Endometrial microvascular endothelial cells (primary cell): Measurements from ENCODE around the gene NET1. TPM values are rescaled to one million over a fixed set of nuclear protein-coding genes. Genes with fewer than 3 reads are reported as not detected.

Source experiments
- in situ Hi-C: cut with HindIII; loops from 2 replicates; pipeline ENCODE4 v1.10.0; 2017; ENCODE audit warnings: low sequenced_read_pairs, low pct_unique_long_range_greater_than_20kb; ENCODE audit errors: inconsistent ontology term
- total RNA-seq: library from RNA; depleted of rRNA; stranded (reverse); fragments of >200 nt; gene quantifications from one replicate; pipeline ENCODE4 v1.2.3, GENCODE V29; 2015; ENCODE audit errors: inconsistent ontology term

The NET1 gene
- total RNA-seq, 1 donor from 2014 or later, result 41.0 TPM

GRCh38 chr10:5434017-5434753 lies 21.8 kb downstream of the NET1 start:
- in situ Hi-C loops, result no loop called here

GRCh38 chr10:5435328-5435727 lies 23.0 kb downstream of the NET1 start:
- in situ Hi-C loops, result no loop called here

GRCh38 chr10:5440206-5440605 lies 27.8 kb downstream of the NET1 start:
- in situ Hi-C loops, result no loop called here

GRCh38 chr10:5441106-5441505 lies 28.7 kb downstream of the NET1 start:
- in situ Hi-C loops, result no loop called here

- in situ Hi-C loops, result no loop called here
Observed at GRCh38 chr10:5442065-5442989, 30.0 kb downstream of the NET1 start.

- in situ Hi-C loops, result no loop called here
Observed at GRCh38 chr10:5442990-5443370, 30.6 kb downstream of the NET1 start.

GRCh38 chr10:5443429-5443828 lies 31.1 kb downstream of the NET1 start:
- in situ Hi-C loops, result no loop called here

GRCh38 chr10:5445006-5445405 lies 32.6 kb downstream of the NET1 start:
- in situ Hi-C loops, result no loop called here

GRCh38 chr10:5446390-5446926 lies 34.1 kb downstream of the NET1 start:
- in situ Hi-C loops, result no loop called here

GRCh38 chr10:5447056-5447455 lies 34.7 kb downstream of the NET1 start:
- in situ Hi-C loops, result no loop called here

GRCh38 chr10:5447611-5448071 lies 35.3 kb downstream of the NET1 start:
- in situ Hi-C loops, result no loop called here

- in situ Hi-C loops, result no loop called here
Observed at GRCh38 chr10:5448333-5449001, 36.1 kb downstream of the NET1 start.

- in situ Hi-C loops, result no loop called here
Observed at GRCh38 chr10:5449227-5449626, 36.9 kb downstream of the NET1 start.

GRCh38 chr10:5449823-5450222 lies 37.5 kb downstream of the NET1 start:
- in situ Hi-C loops, result no loop called here

GRCh38 chr10:5450605-5451384 lies 38.4 kb downstream of the NET1 start:
- in situ Hi-C loops, result no loop called here

- in situ Hi-C loops, result no loop called here
Observed at GRCh38 chr10:5453749-5454489, 41.6 kb downstream of the NET1 start.

- in situ Hi-C loops, result no loop called here
Observed at GRCh38 chr10:5456563-5456962, 44.2 kb downstream of the NET1 start.

GRCh38 chr10:5457741-5458140 lies 45.4 kb downstream of the NET1 start:
- in situ Hi-C loops, result no loop called here
